H1 (cell line): ENCODE data around the gene HDAC2. TPM values are rescaled to one million over a fixed set of nuclear protein-coding genes. Genes with fewer than 3 reads are reported as not detected.
A peak's percentile ranks its signal among the peaks of the same experiment; 100 is the strongest.

Experiments
- CTCF ChIA-PET: fragments of 300-600 bp; sonication (Branson Sonifier 250); formaldehyde crosslinking; loops from one replicate; lab custom pipeline; 2021; ENCODE audit not compliant: partially characterized antibody; lab: Charles Lee
- POLR2A ChIA-PET: fragments of 300-600 bp; sonication (Branson Sonifier 250); formaldehyde crosslinking; loops from one replicate; lab custom pipeline; 2021; ENCODE audit warnings: inconsistent platforms; ENCODE audit not compliant: partially characterized antibody; lab: Charles Lee
- DNase-seq, 2 experiments: peaks; one replicate each; pipeline versions ENCODE4 v3.0.0 to v3.0.0-alpha.2; 2010 to 2022; ENCODE audit warnings: low spot score in 2 of 2, low read depth in 1 of 2, mixed read lengths in 1 of 2
- FAIRE-seq: peaks from 2 replicates; lab custom pipeline; 2011; peaks lifted over from hg19 to GRCh38; lab: Jason Lieb, UNC
- H2AFZ ChIP-seq: 2 replicates; pipeline ENCODE4 v1.8.1; 2012; ENCODE audit warnings: low read length, inconsistent platforms
- H2AK5ac ChIP-seq: 2 replicates; pipeline ENCODE4 v1.6.1; 2013; ENCODE audit warnings: low read depth, low read length
- H2BK120ac ChIP-seq: replicated peaks from 2 replicates; pipeline ENCODE3; 2013; ENCODE audit warnings: low read depth, low read length, inconsistent platforms
- H2BK12ac ChIP-seq: 2 replicates; pipeline ENCODE4 v1.6.1; 2013; ENCODE audit warnings: low read depth, low read length
- H2BK15ac ChIP-seq: 2 replicates; pipeline ENCODE4 v1.6.1; 2013; ENCODE audit warnings: low read length
- H2BK20ac ChIP-seq: 2 replicates; pipeline ENCODE4 v1.6.1; 2013; ENCODE audit warnings: low read length
- H2BK5ac ChIP-seq: 2 replicates; pipeline ENCODE4 v1.6.1; 2013; ENCODE audit warnings: low read depth, low read length
- H3K14ac ChIP-seq: 2 replicates; pipeline ENCODE4 v1.6.1; 2013; ENCODE audit warnings: inconsistent platforms; ENCODE audit not compliant: insufficient read length
- H3K18ac ChIP-seq: 2 replicates; pipeline ENCODE4 v1.6.1; 2013; ENCODE audit warnings: low read length; ENCODE audit errors: extremely low read depth
- H3K23ac ChIP-seq: 2 replicates; pipeline ENCODE4 v1.6.1; 2013; ENCODE audit warnings: inconsistent platforms; ENCODE audit not compliant: insufficient read length
- H3K23me2 ChIP-seq: 2 replicates; pipeline ENCODE4 v1.6.1; 2013; ENCODE audit warnings: low read depth, low read length
- H3K27ac ChIP-seq: 2 replicates; pipeline ENCODE4 v1.6.1; 2011; ENCODE audit warnings: low read depth, low read length, inconsistent platforms
- H3K27me3 ChIP-seq, 4 experiments: replicated peaks in 1 of 4; 1 replicate in 1 of 4; 2 replicates in 3 of 4; pipeline versions ENCODE4 v1.6.1 to v1.8.1; 2011 to 2013; ENCODE audit warnings: low read length in 3 of 4, mild to moderate bottlenecking in 3 of 4, inconsistent platforms in 2 of 4, mixed read lengths in 2 of 4, moderate library complexity in 1 of 4; ENCODE audit not compliant: control insufficient read depth in 3 of 4, insufficient read depth in 3 of 4; ENCODE audit errors: extremely low read depth in 1 of 4
- H3K36me3 ChIP-seq, 4 experiments: 2 replicates each; pipeline versions ENCODE4 v1.6.1 to v1.8.1; 2011 to 2013; ENCODE audit warnings: mild to moderate bottlenecking in 4 of 4, low read length in 3 of 4, moderate library complexity in 2 of 4, control low read depth in 1 of 4, inconsistent platforms in 1 of 4; ENCODE audit not compliant: insufficient read depth in 4 of 4, control insufficient read depth in 2 of 4
- H3K4ac ChIP-seq: replicated peaks from 2 replicates; pipeline ENCODE3; 2013; ENCODE audit warnings: low read length, low read depth, mixed read lengths, inconsistent platforms; ENCODE audit not compliant: insufficient read length
- H3K4me1 ChIP-seq, 4 experiments: replicated peaks in 1 of 4; 1 replicate in 1 of 4; 2 replicates in 3 of 4; pipeline versions ENCODE4 v1.6.1 to v1.8.1; 2011 to 2013; ENCODE audit warnings: low read length in 3 of 4, inconsistent platforms in 2 of 4, mixed read lengths in 1 of 4; ENCODE audit not compliant: insufficient read depth in 4 of 4, control insufficient read depth in 3 of 4
- H3K4me2 ChIP-seq, 2 experiments: 2 replicates each; pipeline versions ENCODE4 v1.6.1 to v1.8.1; 2011 to 2013; ENCODE audit warnings: low read depth in 2 of 2, low read length in 2 of 2, control low read depth in 1 of 2, inconsistent platforms in 1 of 2, mild to moderate bottlenecking in 1 of 2; ENCODE audit not compliant: insufficient read depth in 1 of 2
- H3K4me3 ChIP-seq, 4 experiments: fragments of 200-600, 300-600 bp in 1 of 4; sonication (generic), shearing (Covaris generic), sonication (Bioruptor Twin) in 1 of 4; 2 replicates each; pipeline versions ENCODE4 v1.5.1 to v1.8.1; 2011 to 2016; ENCODE audit warnings: low read length in 4 of 4, low read depth in 3 of 4, control low read depth in 2 of 4, inconsistent platforms in 2 of 4, mild to moderate bottlenecking in 2 of 4, mixed read lengths in 1 of 4, moderate library complexity in 1 of 4; ENCODE audit not compliant: insufficient read depth in 2 of 4; ENCODE audit errors: extremely low read depth in 1 of 4
- H3K56ac ChIP-seq: replicated peaks from 2 replicates; pipeline ENCODE3; 2013; ENCODE audit warnings: low read depth, mild to moderate bottlenecking, mixed read lengths, low read length, inconsistent platforms; ENCODE audit not compliant: insufficient read length
- H3K79me1 ChIP-seq: 2 replicates; pipeline ENCODE4 v1.6.1; 2013; ENCODE audit warnings: low read depth, low read length, control low read depth
- H3K79me2 ChIP-seq, 2 experiments: 2 replicates each; pipeline versions ENCODE4 v1.6.1 to v1.8.1; 2012 to 2013; ENCODE audit warnings: low read length in 2 of 2, mild to moderate bottlenecking in 2 of 2, inconsistent platforms in 1 of 2; ENCODE audit not compliant: insufficient read depth in 2 of 2, control insufficient read depth in 1 of 2
- H3K9ac ChIP-seq, 4 experiments: replicated peaks in 1 of 4; 1 replicate in 1 of 4; 2 replicates in 3 of 4; pipeline versions ENCODE4 v1.6.1 to v1.8.1; 2011 to 2013; ENCODE audit warnings: low read depth in 3 of 4, low read length in 3 of 4, control low read depth in 2 of 4, mild to moderate bottlenecking in 2 of 4, moderate library complexity in 2 of 4, inconsistent platforms in 1 of 4; ENCODE audit errors: extremely low read depth in 1 of 4
- H3K9me3 ChIP-seq, 2 experiments: 2 replicates each; pipeline versions ENCODE4 v1.6.1 to v1.8.1; 2012 to 2013; ENCODE audit warnings: mild to moderate bottlenecking in 2 of 2, moderate library complexity in 2 of 2, control low read depth in 1 of 2, inconsistent platforms in 1 of 2, low read depth in 1 of 2, low read length in 1 of 2, mixed read lengths in 1 of 2; ENCODE audit not compliant: insufficient read depth in 2 of 2
- H4K20me1 ChIP-seq, 2 experiments: replicated peaks in 1 of 2; 2 replicates each; pipeline versions ENCODE3 to v1.8.1; 2011 to 2013; ENCODE audit warnings: inconsistent platforms in 2 of 2, low read length in 2 of 2, mild to moderate bottlenecking in 1 of 2; ENCODE audit not compliant: insufficient read depth in 2 of 2, control insufficient read depth in 1 of 2
- H4K5ac ChIP-seq: 2 replicates; pipeline ENCODE4 v1.6.1; 2013; ENCODE audit warnings: low read length, low read depth, mixed read lengths, inconsistent platforms; ENCODE audit not compliant: insufficient read length
- H4K8ac ChIP-seq: 2 replicates; pipeline ENCODE4 v1.8.0; 2013; ENCODE audit warnings: mild to moderate bottlenecking, moderate library complexity, low read length, inconsistent platforms; ENCODE audit not compliant: insufficient read depth; ENCODE audit errors: extremely low read depth
- H4K91ac ChIP-seq: replicated peaks from 2 replicates; pipeline ENCODE3; 2013; ENCODE audit warnings: low read length, mixed read lengths, inconsistent platforms; ENCODE audit not compliant: insufficient read length
- CTCF ChIP-seq, 3 experiments: IDR thresholded peaks; 1 replicate in 2 of 3; 2 replicates in 1 of 3; pipeline versions ENCODE4 v1.5.1 to v1.6.1; 2011; ENCODE audit warnings: low read length in 3 of 3, mild to moderate bottlenecking in 3 of 3, inconsistent platforms in 2 of 3, low read depth in 1 of 3, moderate library complexity in 1 of 3; ENCODE audit not compliant: insufficient read depth in 1 of 3; ENCODE audit errors: control extremely low read depth in 1 of 3
- RAD21 ChIP-seq, 2 experiments: IDR thresholded peaks in 1 of 2; conservative IDR thresholded peaks in 1 of 2; 2 replicates each; pipeline ENCODE4 v1.6.1; 2011; ENCODE audit warnings: low read depth in 2 of 2, low read length in 2 of 2, improper control_type of control experiment in 1 of 2, inconsistent platforms in 1 of 2, mild to moderate bottlenecking in 1 of 2, moderate library complexity in 1 of 2
- RNF2 ChIP-seq: fragments of 200-900, 300-1000 bp; sonication (generic); IDR thresholded peaks from 2 replicates; pipeline ENCODE4 v1.7.1; 2016; ENCODE audit warnings: borderline replicate concordance, low read depth, mild to moderate bottlenecking, antibody characterized with exemption, low read length; ENCODE audit not compliant: poor library complexity, severe bottlenecking; ENCODE audit errors: missing control alignments
- WGBS, 2 experiments: shearing (Covaris generic) in 1 of 2; methylation state at CpG; one replicate each; pipeline versions ENCODE4 v1.1.6 to v1.1.7; 2013 to 2015; ENCODE audit warnings: low lambda C conversion rate in 2 of 2, mixed read lengths in 2 of 2, inconsistent platforms in 1 of 2, low coverage in 1 of 2, missing lambda C conversion rate in 1 of 2; ENCODE audit not compliant: insufficient replicate concordance in 2 of 2, insufficient coverage in 1 of 2, insufficient read length in 1 of 2; ENCODE audit errors: extremely low coverage in 1 of 2, missing lambda C conversion rate in 1 of 2; 5-methylcytosine and 5-hydroxymethylcytosine counted together
- polyA plus RNA-seq, 7 experiments: library from polyadenylated mRNA; depleted of rRNA in 3 of 7; stranded (reverse) in 5 of 7; unstranded in 2 of 7; fragments of >200 nt in 5 of 7; fragments of 200-250 nt in 2 of 7; gene quantifications; 1 replicate in 5 of 7; 2 replicates in 1 of 7; 4 replicates in 1 of 7; pipeline versions ENCODE4 v1.2.1 to v1.2.3, GENCODE V29; 2011 to 2013; ENCODE audit warnings: missing spikeins in 2 of 7, mixed read lengths in 2 of 7
- total RNA-seq: library from RNA; stranded (reverse); fragmentation: NEBNext Ultra II Directional; extraction: Animal tissue kit (Norgen Biotek cat#: 25700); gene quantifications from 2 replicates; pipeline ENCODE4 v1.2.1, GENCODE V29; 2021

HDAC2 gene
- total and polyA plus RNA-seq, 2 of the 8 experiments (the other 6 are each of a cell fraction or from before 2014, with no cell fraction given), result 323 to 374 TPM

DNA sequence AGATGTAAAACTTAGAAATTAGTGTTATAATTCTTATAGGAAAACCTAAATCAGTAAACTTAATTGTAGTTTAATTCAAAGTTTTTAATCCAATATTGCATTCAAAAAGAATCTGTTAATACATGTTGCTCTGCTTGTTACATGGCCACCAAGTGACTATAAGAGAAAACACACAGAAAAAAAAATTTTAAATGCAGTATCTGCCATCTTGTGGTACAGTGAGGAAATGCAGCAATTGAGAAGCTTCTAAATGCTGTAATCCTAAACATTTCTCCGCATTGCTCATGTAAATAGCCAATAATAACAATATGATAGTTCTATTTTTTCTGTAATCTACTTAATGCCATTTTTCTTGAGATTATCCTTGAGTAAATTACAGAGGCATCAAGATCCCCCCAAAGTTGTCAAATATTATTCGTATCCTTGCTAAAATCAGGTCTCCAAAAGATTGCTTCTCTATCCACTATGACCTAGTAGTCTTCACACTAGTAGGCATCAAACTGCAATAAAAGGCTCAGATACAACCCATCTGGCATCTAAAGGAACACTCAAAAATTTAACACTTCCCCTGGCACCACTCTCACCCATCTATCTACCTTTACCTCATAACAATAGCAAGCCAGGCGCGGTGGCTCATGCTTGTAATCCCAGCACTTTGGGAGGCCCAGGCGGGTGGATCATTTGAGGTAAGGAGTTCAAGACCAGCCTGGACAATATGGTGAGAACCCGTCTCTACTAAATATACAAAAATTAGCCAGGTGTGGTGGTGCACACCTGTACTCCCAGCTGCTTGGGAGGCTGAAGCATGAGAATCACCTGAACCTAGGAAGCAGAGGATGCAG, 34.6 kb downstream of the HDAC2 start:
- no peak overlapping the region for H3K4me3 ChIP-seq
- WGBS, 2 experiments, result 88% methylated on average over 6 of the region's 6 CpGs; no CpG with 5 or more reads in 1 of the 2 experiments
- H2BK15ac ChIP-seq, result no peak overlapping the region
- no peak overlapping the region for H4K5ac ChIP-seq
- H3K27ac ChIP-seq, result no peak overlapping the region
- TF ChIP-seq RAD21 (IDR thresholded peaks at IDR 0.05 in 1 of 2, conservative IDR thresholded peaks at IDR 0.05 in 1 of 2; ENCODE audit: low read depth in 2 of 2, low read length in 2 of 2), result peak; percentile 51 to 55
- no peak for TF ChIP-seq RNF2
- peak in 2 of 3 experiments; percentile 63 to 66; a peak in 2 of 4 replicates for TF ChIP-seq CTCF (IDR thresholded peaks at IDR 0.05; ENCODE audit: control extremely low read depth in 1 of 3, insufficient read depth in 1 of 3, low read depth in 1 of 3, low read length in 3 of 3)
- H3K56ac ChIP-seq, result no peak overlapping the region
- H3K9me3 ChIP-seq, result peaks cover under 1 to 15% of the 10 kb centered on the region in 2 experiments; a peak in 2 of 4 replicates
- H3K4me1 ChIP-seq, result no peaks in the 10 kb centered on the region
- H2BK120ac ChIP-seq, result no peak overlapping the region
- no peak overlapping the region for H3K23ac ChIP-seq
- H4K20me1 ChIP-seq, result peaks cover 0 to 2% of the 10 kb centered on the region in 2 experiments
- no peak overlapping the region for H4K91ac ChIP-seq
- H3K23me2 ChIP-seq, result no peaks in the 10 kb centered on the region
- H3K79me2 ChIP-seq, result no peaks in the 10 kb centered on the region
- H2BK20ac ChIP-seq, result no peak overlapping the region
- DNase-seq (no peak), FAIRE-seq (peak; percentile 74)
- no peak overlapping the region for H2BK5ac ChIP-seq
- no peak overlapping the region for H3K9ac ChIP-seq
- no peak overlapping the region for H3K4me2 ChIP-seq
- ChIA-PET POLR2A (interaction anchor here (0.9 to 1.5 kb wide), 4 partner anchors 10 to 32 kb away, joined by 3 to 5 read pairs (median 4); no protein-coding TSS in a partner anchor), CTCF (interaction anchor here (0.8 to 3.2 kb wide), 12 partner anchors 8 to 339 kb away, joined by 3 to 15 read pairs (median 5); no protein-coding TSS in a partner anchor)
- H3K14ac ChIP-seq, result no peak overlapping the region
- no peaks in the 10 kb centered on the region for H3K79me1 ChIP-seq
- no peak overlapping the region for H3K4ac ChIP-seq
- H3K18ac ChIP-seq, result no peak overlapping the region
- H2AFZ ChIP-seq, result no peak overlapping the region
- no peaks in the 10 kb centered on the region for H3K27me3 ChIP-seq
- H4K8ac ChIP-seq, result no peak overlapping the region
- no peak overlapping the region for H2AK5ac ChIP-seq
- no peak overlapping the region for H2BK12ac ChIP-seq
- H3K36me3 ChIP-seq, result peaks cover 0 to 39% (median 22%) of the 10 kb centered on the region in 4 experiments; a peak in 6 of 8 replicates
